Mucosa of rectum (tissue), 2 donors: ENCODE results near the gene CHCHD6.

ENCODE experiments used
- H3K27ac ChIP-seq, 2 donors: one replicate each; pipeline ENCODE4 v1.7.0; 2013; ENCODE audit warnings: inconsistent platforms in 2 of 2, low read depth in 2 of 2, low read length in 2 of 2
- H3K27me3 ChIP-seq, 2 donors: one replicate each; pipeline ENCODE4 v1.7.0; 2013; ENCODE audit warnings: low read length in 2 of 2; ENCODE audit not compliant: control insufficient read depth in 2 of 2, insufficient read depth in 2 of 2
- H3K36me3 ChIP-seq, 2 donors: one replicate each; pipeline ENCODE4 v1.7.0; 2013; ENCODE audit warnings: low read length in 2 of 2; ENCODE audit not compliant: control insufficient read depth in 2 of 2, insufficient read depth in 2 of 2
- H3K4me1 ChIP-seq, 2 donors: one replicate each; pipeline ENCODE4 v1.7.0; 2013; ENCODE audit warnings: low read length in 2 of 2, mild to moderate bottlenecking in 1 of 2; ENCODE audit not compliant: control insufficient read depth in 2 of 2, insufficient read depth in 2 of 2
- H3K4me3 ChIP-seq, 2 donors: one replicate each; pipeline ENCODE4 v1.7.0; 2013; ENCODE audit warnings: low read length in 2 of 2
- H3K9ac ChIP-seq, 2 donors: one replicate each; pipeline ENCODE4 v1.7.0; 2013; ENCODE audit warnings: low read length in 2 of 2, low read depth in 1 of 2, mild to moderate bottlenecking in 1 of 2
- H3K9me3 ChIP-seq, 2 donors: one replicate each; pipeline ENCODE4 v1.7.0; 2013; ENCODE audit warnings: low read length in 2 of 2; ENCODE audit not compliant: control insufficient read depth in 2 of 2
- donor health status: healthy.
- donor health status: Normal muscosa, but diverticular disease.

Gene CHCHD6

GRCh38 chr3:127000761-127001160 lies 296.7 kb downstream of the CHCHD6 start:
- peaks cover 10 to 20% of the 10 kb centered on the region in 2 donors for H3K4me1 ChIP-seq
- H3K36me3 ChIP-seq, result no peaks in the 10 kb centered on the region
- H3K27ac ChIP-seq, result no peak overlapping the region
- H3K9ac ChIP-seq, result no peak overlapping the region
- no peak overlapping the region for H3K4me3 ChIP-seq
- no peaks in the 10 kb centered on the region for H3K9me3 ChIP-seq
- H3K27me3 ChIP-seq, result no peaks in the 10 kb centered on the region

GRCh38 chr3:127001486-127002194 lies 297.6 kb downstream of the CHCHD6 start:
- Histone ChIP-seq H3K9me3 (no peaks in the 10 kb centered on the region), H3K4me3 (no peak overlapping the region), H3K36me3 (no peaks in the 10 kb centered on the region), H3K4me1 (peaks cover 10 to 20% of the 10 kb centered on the region in 2 donors), H3K9ac (no peak overlapping the region), H3K27ac (peak overlapping the region; percentile 0 to 58), H3K27me3 (no peaks in the 10 kb centered on the region)

- Histone ChIP-seq H3K27me3 (no peaks in the 10 kb centered on the region), H3K27ac (peak overlapping the region; percentile 58 to 62), H3K36me3 (no peaks in the 10 kb centered on the region), H3K9ac (peak overlapping the region in 1 of 2 donors; percentile 6), H3K9me3 (no peaks in the 10 kb centered on the region), H3K4me3 (no peak overlapping the region), H3K4me1 (peaks cover 10 to 20% of the 10 kb centered on the region in 2 donors)
Measured at GRCh38 chr3:127002195-127003174, 298.4 kb downstream of the CHCHD6 start.

GRCh38 chr3:127003175-127003555 lies 299.1 kb downstream of the CHCHD6 start:
- no peak overlapping the region for H3K9ac ChIP-seq
- no peak overlapping the region for H3K27ac ChIP-seq
- peaks cover 8 to 19% of the 10 kb centered on the region in 2 donors for H3K4me1 ChIP-seq
- H3K9me3 ChIP-seq, result no peaks in the 10 kb centered on the region
- no peaks in the 10 kb centered on the region for H3K27me3 ChIP-seq
- H3K36me3 ChIP-seq, result no peaks in the 10 kb centered on the region
- H3K4me3 ChIP-seq, result no peak overlapping the region

- Histone ChIP-seq H3K9me3 (no peaks in the 10 kb centered on the region), H3K36me3 (no peaks in the 10 kb centered on the region), H3K27ac (no peak overlapping the region), H3K4me1 (peaks cover 5 to 14% of the 10 kb centered on the region in 2 donors), H3K27me3 (no peaks in the 10 kb centered on the region), H3K4me3 (no peak overlapping the region), H3K9ac (no peak overlapping the region)
Measured at GRCh38 chr3:127003601-127004280, 299.7 kb downstream of the CHCHD6 start.

- Histone ChIP-seq H3K9ac (no peak overlapping the region), H3K27ac (no peak overlapping the region), H3K4me1 (peaks cover 0 to 8% of the 10 kb centered on the region in 2 donors), H3K27me3 (no peaks in the 10 kb centered on the region), H3K36me3 (no peaks in the 10 kb centered on the region), H3K9me3 (no peaks in the 10 kb centered on the region), H3K4me3 (no peak overlapping the region)
Measured at GRCh38 chr3:127004641-127005397, 300.8 kb downstream of the CHCHD6 start.

- Histone ChIP-seq H3K27ac (no peak overlapping the region), H3K9ac (no peak overlapping the region), H3K9me3 (no peaks in the 10 kb centered on the region), H3K27me3 (no peaks in the 10 kb centered on the region), H3K4me1 (peaks cover 0 to 8% of the 10 kb centered on the region in 2 donors), H3K4me3 (no peak overlapping the region), H3K36me3 (no peaks in the 10 kb centered on the region)
Measured at GRCh38 chr3:127005864-127006500, 301.9 kb downstream of the CHCHD6 start.

GRCh38 chr3:127006781-127007436 lies 302.9 kb downstream of the CHCHD6 start:
- H3K27ac ChIP-seq, result no peak overlapping the region
- no peak overlapping the region for H3K9ac ChIP-seq
- peaks cover 0 to 5% of the 10 kb centered on the region in 2 donors for H3K4me1 ChIP-seq
- no peak overlapping the region for H3K4me3 ChIP-seq
- H3K27me3 ChIP-seq, result no peaks in the 10 kb centered on the region
- H3K9me3 ChIP-seq, result no peaks in the 10 kb centered on the region
- H3K36me3 ChIP-seq, result peaks cover 0 to 2% of the 10 kb centered on the region in 2 donors

GRCh38 chr3:127008236-127008635 lies 304.2 kb downstream of the CHCHD6 start:
- Histone ChIP-seq H3K36me3 (peaks cover 0 to 4% of the 10 kb centered on the region in 2 donors), H3K4me1 (no peaks in the 10 kb centered on the region), H3K9me3 (no peaks in the 10 kb centered on the region), H3K27me3 (no peaks in the 10 kb centered on the region), H3K9ac (no peak overlapping the region), H3K4me3 (no peak overlapping the region), H3K27ac (no peak overlapping the region)
